ENCODE measurements around the gene NOC4L.

DNA sequence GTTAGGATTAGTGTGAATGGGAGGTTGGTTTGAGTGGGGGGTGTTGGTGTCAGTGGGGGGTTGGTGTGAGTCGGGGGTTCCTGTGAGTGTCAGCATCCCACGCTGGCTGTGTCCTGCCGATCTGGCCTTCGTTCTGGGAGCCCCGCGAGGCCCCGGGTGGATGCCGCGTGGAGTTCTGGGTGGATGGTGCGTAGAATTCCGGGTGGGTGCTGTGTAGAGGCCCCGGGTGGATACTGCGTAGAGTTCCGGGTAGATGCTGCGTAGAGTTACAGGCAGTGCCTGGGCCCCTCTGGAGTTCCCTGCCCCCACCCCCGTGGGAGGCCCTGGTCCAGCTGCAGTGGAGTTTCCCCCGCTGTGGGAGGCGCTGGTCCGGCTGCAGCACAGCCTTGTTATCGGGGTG lies 8.7 kb downstream of the NOC4L start:
- TF ChIP-seq, protein P1, sequence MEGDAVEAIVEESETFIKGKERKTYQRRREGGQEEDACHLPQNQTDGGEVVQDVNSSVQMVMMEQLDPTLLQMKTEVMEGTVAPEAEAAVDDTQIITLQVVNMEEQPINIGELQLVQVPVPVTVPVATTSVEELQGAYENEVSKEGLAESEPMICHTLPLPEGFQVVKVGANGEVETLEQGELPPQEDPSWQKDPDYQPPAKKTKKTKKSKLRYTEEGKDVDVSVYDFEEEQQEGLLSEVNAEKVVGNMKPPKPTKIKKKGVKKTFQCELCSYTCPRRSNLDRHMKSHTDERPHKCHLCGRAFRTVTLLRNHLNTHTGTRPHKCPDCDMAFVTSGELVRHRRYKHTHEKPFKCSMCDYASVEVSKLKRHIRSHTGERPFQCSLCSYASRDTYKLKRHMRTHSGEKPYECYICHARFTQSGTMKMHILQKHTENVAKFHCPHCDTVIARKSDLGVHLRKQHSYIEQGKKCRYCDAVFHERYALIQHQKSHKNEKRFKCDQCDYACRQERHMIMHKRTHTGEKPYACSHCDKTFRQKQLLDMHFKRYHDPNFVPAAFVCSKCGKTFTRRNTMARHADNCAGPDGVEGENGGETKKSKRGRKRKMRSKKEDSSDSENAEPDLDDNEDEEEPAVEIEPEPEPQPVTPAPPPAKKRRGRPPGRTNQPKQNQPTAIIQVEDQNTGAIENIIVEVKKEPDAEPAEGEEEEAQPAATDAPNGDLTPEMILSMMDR (IDR thresholded peaks at IDR 0.05) = no peak
- no peak for TF ChIP-seq POLR2A (IDR thresholded peaks at IDR 0.05)

All from body of pancreas (tissue), 4 donors.